Chondrocyte (in vitro differentiated cells): ENCODE data around the gene SRSF2. TPM values are rescaled to one million over a fixed set of nuclear protein-coding genes. Genes with fewer than 3 reads are reported as not detected.
"Not testable (repeated sequence)": the region's sequence is repeated elsewhere in the genome, so short reads cannot be mapped to it uniquely, and the experiment has no call there.

Experiments used
- DNase-seq: peaks from one replicate; pipeline ENCODE4 v3.0.0; 2021; ENCODE audit warnings: mixed read lengths, low spot score
- H3K27ac Mint-ChIP-seq: one replicate; pipeline ENCODE4 v1.8.0; 2021; ENCODE audit warnings: mild to moderate bottlenecking, moderate library complexity, mixed read lengths; ENCODE audit not compliant: unreplicated experiment
- H3K27me3 Mint-ChIP-seq: 2 replicates; pipeline ENCODE4 v1.8.0; 2021; ENCODE audit warnings: low read depth, mixed read lengths
- H3K36me3 Mint-ChIP-seq: 2 replicates; pipeline ENCODE4 v1.8.0; 2021; ENCODE audit warnings: low read depth, mixed read lengths
- H3K4me1 Mint-ChIP-seq: 2 replicates; pipeline ENCODE4 v1.8.0; 2021; ENCODE audit warnings: low read depth, mild to moderate bottlenecking, mixed read lengths
- H3K4me3 Mint-ChIP-seq: one replicate; pipeline ENCODE4 v1.8.0; 2021; ENCODE audit warnings: mild to moderate bottlenecking, moderate library complexity, mixed read lengths; ENCODE audit not compliant: unreplicated experiment
- H3K9me3 Mint-ChIP-seq: 2 replicates; pipeline ENCODE4 v1.8.0; 2021; ENCODE audit warnings: low read depth, mixed read lengths
- CTCF ChIP-seq: fragments of 200-600 bp; sonication (generic); IDR thresholded peaks from 2 replicates; pipeline ENCODE4 v1.5.0; 2021; ENCODE audit warnings: antibody characterized with exemption, mild to moderate bottlenecking, moderate library complexity
- total RNA-seq: library from RNA; stranded (reverse); gene quantifications from 3 replicates; pipeline ENCODE4 v1.2.1, GENCODE V29; 2021

The SRSF2 gene
- total RNA-seq, 1 donor from 2014 or later = 94.4 TPM

- no peaks in the 10 kb centered on the region for H3K27me3 Mint-ChIP-seq
- peaks cover 50% of the 10 kb centered on the region for H3K4me1 Mint-ChIP-seq
- peak overlapping the region; percentile 95 for H3K4me3 Mint-ChIP-seq
- DNase-seq = no peak
- H3K9me3 Mint-ChIP-seq = no peaks in the 10 kb centered on the region
- peak overlapping the region; percentile 95 for H3K27ac Mint-ChIP-seq
- TF ChIP-seq CTCF = no peak
- peaks cover 28% of the 10 kb centered on the region for H3K36me3 Mint-ChIP-seq
Observed at GRCh38 chr17:76734080-76734840, 2.9 kb downstream of the SRSF2 start.

- Mint-ChIP-seq H3K9me3 (no peaks in the 10 kb centered on the region), H3K27ac (peak overlapping the region; percentile 95), H3K36me3 (peaks cover 28% of the 10 kb centered on the region), H3K4me1 (peaks cover 48% of the 10 kb centered on the region), H3K27me3 (no peaks in the 10 kb centered on the region), H3K4me3 (peak overlapping the region; percentile 95)
- no peak for DNase-seq
- TF ChIP-seq CTCF = no peak
Observed at GRCh38 chr17:76733618-76733957, 3.5 kb downstream of the SRSF2 start.

DNA sequence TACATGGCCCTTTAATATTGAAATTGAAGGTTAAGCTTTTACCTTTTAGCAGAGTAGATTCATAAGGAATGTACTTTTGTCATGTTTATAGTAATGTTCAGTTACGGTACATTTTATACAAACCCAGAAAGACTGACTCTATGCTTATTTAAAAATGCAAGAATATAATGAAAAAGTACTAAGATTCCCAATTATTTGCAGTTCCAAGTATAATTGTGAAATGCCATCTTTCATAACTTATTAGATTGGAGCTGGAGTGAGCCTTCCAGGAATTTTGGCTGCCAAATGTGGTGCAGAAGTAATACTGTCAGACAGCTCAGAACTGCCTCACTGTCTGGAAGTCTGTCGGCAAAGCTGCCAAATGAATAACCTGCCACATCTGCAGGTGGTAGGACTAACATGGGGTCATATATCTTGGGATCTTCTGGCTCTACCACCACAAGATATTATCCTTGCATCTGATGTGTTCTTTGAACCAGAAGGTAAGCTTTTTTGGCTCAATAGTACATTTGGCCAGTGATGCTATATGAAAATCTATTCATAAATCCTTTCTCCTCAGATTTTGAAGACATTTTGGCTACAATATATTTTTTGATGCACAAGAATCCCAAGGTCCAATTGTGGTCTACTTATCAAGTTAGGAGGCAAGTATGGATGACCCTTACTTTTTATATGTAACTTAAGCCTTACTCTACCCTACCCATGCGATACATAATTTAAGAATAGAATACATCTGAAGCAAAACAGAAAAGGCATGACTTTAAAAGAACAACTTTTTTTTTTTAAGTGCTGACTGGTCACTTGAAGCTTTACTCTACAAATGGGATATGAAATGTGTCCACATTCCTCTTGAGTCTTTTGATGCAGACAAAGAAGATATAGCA, 4.2 kb downstream of the SRSF2 start:
- peak overlapping the region; percentile 95 for H3K27ac Mint-ChIP-seq
- H3K4me1 Mint-ChIP-seq = peaks cover 49% of the 10 kb centered on the region
- no peaks in the 10 kb centered on the region for H3K9me3 Mint-ChIP-seq
- no peak overlapping the region for H3K4me3 Mint-ChIP-seq
- peaks cover 28% of the 10 kb centered on the region for H3K36me3 Mint-ChIP-seq
- TF ChIP-seq CTCF = no peak
- no peaks in the 10 kb centered on the region for H3K27me3 Mint-ChIP-seq
- DNase-seq = no peak

DNA sequence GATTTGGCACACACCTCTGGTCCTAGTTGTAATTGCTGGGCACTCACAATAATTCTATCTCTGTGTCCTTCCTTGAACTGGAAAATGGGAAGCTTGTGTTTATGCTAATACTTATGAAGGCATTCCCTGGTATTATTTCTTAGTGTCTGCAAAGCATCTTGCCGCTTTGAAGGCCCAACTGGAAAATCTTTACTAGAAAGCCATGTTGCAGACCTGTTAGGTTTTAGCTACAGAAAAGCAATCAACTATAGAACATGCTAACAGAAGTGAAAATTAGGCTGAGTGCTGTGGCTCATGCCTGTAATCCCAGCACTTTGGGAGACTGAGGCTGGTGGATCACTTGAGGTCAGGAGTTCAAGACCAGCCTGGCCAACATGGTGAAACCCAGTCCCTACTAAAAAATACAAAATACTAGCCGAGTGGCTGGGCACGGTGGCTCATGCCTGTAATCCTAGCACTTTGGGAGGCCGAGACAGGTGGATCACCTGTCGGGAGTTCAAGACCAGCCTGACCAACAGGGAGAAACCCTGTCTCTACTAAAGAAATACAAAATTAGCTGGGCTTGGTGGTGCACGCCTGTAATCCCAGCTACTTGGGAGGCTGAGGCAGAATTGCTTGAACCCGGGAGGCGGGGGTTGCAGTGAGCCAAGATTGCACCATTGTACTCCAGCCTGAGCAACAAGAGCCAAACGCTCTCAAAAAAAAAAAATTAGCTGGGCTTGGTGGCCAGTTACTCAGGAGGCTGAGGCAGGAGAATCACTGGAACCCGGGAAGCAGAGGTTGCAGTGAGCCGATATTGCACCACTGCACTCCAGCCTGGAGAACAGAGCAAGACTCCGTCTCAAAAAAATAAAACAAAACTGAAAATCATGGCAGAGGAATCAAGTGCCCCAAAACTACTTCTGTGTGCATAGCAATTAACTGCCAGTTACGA, 5.1 kb downstream of the SRSF2 start:
- Mint-ChIP-seq H3K4me1 (peaks cover 58% of the 10 kb centered on the region), H3K36me3 (peaks cover 28% of the 10 kb centered on the region), H3K27ac (peak overlapping the region; percentile 36)
- H3K27me3 Mint-ChIP-seq, H3K4me3 Mint-ChIP-seq, DNase-seq, H3K9me3 Mint-ChIP-seq: not testable (repeated sequence)

DNA sequence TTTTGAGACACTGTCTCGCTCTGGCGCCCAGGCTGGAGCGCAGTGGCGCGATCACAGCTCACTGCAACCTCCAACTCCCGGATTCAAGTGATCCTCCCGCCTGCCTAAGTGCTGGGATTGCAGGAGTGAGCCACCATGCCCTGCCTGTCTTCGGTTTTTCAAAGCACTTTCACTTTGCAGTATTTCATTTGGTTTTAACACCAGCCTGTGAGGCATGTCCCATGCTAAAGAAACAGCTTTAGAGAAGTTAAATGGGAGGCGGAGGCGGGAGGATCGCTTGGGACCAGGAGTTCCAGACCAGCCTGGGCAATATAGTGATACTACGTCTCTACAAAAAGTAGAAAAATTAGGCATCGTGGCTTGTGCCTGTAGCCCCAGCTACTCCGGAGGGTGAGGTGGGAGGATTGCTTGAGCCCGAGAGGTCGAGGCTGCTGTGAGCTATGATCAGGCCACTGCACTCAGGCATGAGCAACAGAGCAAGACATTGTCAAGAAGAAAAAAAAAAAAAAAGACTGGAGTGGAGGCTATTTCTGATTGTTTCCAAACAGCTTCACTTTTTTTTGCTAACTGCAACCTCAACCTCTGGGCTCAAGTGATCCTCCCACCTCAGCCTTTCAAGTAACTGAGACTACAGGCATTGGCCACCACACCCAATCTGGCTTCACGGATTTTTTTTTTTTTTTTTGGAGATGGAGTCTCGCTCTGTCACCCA, 9.2 kb downstream of the SRSF2 start:
- Mint-ChIP-seq H3K36me3 (peaks cover 6% of the 10 kb centered on the region), H3K4me3 (peak overlapping the region; percentile 91), H3K27ac (peak overlapping the region; percentile 99), H3K27me3 (no peaks in the 10 kb centered on the region), H3K9me3 (no peaks in the 10 kb centered on the region), H3K4me1 (peaks cover 44% of the 10 kb centered on the region)
- DNase-seq = no peak
- TF ChIP-seq CTCF = no peak
